Transverse colon (tissue), 4 donors: ENCODE data around the gene SLC6A18.

Experiments used
- CTCF ChIP-seq, 5 experiments: fragments of 200-600 bp in 3 of 5; fragments of 450-650 bp in 2 of 5; sonication (generic) in 3 of 5; IDR thresholded peaks; 1 replicate in 2 of 5; 2 replicates in 3 of 5; pipeline ENCODE4 v1.5.1; 2016 to 2017; ENCODE audit warnings: antibody characterized with exemption in 5 of 5, inconsistent platforms in 3 of 5, mild to moderate bottlenecking in 2 of 5, moderate library complexity in 1 of 5
- EP300 ChIP-seq: sonication (generic); formaldehyde crosslinking; IDR thresholded peaks from one replicate; pipeline ENCODE4 v1.6.1; 2017; ENCODE audit warnings: antibody characterized with exemption, low read depth
- POLR2A ChIP-seq: fragments of 450-650 bp; IDR thresholded peaks from one replicate; pipeline ENCODE4 v1.6.1; 2016; ENCODE audit warnings: antibody characterized with exemption, mild to moderate bottlenecking, moderate library complexity
- POLR2AphosphoS5 ChIP-seq, 3 donors: sonication (generic); formaldehyde crosslinking; IDR thresholded peaks; one replicate each; pipeline ENCODE4 v1.6.1; 2016; ENCODE audit warnings: antibody characterized with exemption in 3 of 3

GRCh38 chr5:1223278-1223670, 1.9 kb upstream of the SLC6A18 start:
- TF ChIP-seq POLR2A (no peak), CTCF (IDR thresholded peaks at IDR 0.05) (no peak), EP300 (no peak), POLR2AphosphoS5 (IDR thresholded peaks at IDR 0.05) (no peak)
